ENCODE results near the gene DNMT1.
"Not testable (repeated sequence)": the region's sequence is repeated elsewhere in the genome, so short reads cannot be mapped to it uniquely, and the experiment has no call there.

The DNMT1 gene

GRCh38 chr19:10183926-10184325 lies 10.8 kb downstream of the DNMT1 start:
- DNase-seq (ENCODE audit: low read depth): no peak

- DNase-seq (ENCODE audit: low read depth): peak; percentile 35
Measured at GRCh38 chr19:10182847-10183246, 11.9 kb downstream of the DNMT1 start.

GRCh38 chr19:10182076-10182475 lies 12.7 kb downstream of the DNMT1 start:
- DNase-seq (ENCODE audit: low read depth): no peak

- DNase-seq (ENCODE audit: low read depth): no peak
Measured at GRCh38 chr19:10180459-10180858, 14.3 kb downstream of the DNMT1 start.

GRCh38 chr19:10180024-10180423 lies 14.7 kb downstream of the DNMT1 start:
- DNase-seq (ENCODE audit: low read depth): not testable (repeated sequence)

- DNase-seq (ENCODE audit: low read depth): peak; percentile 74
Measured at GRCh38 chr19:10173527-10173926, 21.2 kb downstream of the DNMT1 start.

- no peak for DNase-seq (ENCODE audit: low read depth)
Measured at GRCh38 chr19:10168386-10168948, 26.3 kb downstream of the DNMT1 start.

GRCh38 chr19:10167459-10167858 lies 27.3 kb downstream of the DNMT1 start:
- no peak for DNase-seq (ENCODE audit: low read depth)

- DNase-seq (ENCODE audit: low read depth): not testable (repeated sequence)
Measured at GRCh38 chr19:10166501-10166900, 28.3 kb downstream of the DNMT1 start.

GRCh38 chr19:10166046-10166445 lies 28.7 kb downstream of the DNMT1 start:
- DNase-seq (ENCODE audit: low read depth): no peak

- DNase-seq (ENCODE audit: low read depth): no peak
Measured at GRCh38 chr19:10163536-10163935, 31.2 kb downstream of the DNMT1 start.

- no peak for DNase-seq (ENCODE audit: low read depth)
Measured at GRCh38 chr19:10159610-10160009, 35.1 kb downstream of the DNMT1 start.

- no peak for DNase-seq (ENCODE audit: low read depth)
Measured at GRCh38 chr19:10158485-10158884, 36.3 kb downstream of the DNMT1 start.

- no peak for DNase-seq (ENCODE audit: low read depth)
Measured at GRCh38 chr19:10158071-10158470, 36.7 kb downstream of the DNMT1 start.

GRCh38 chr19:10155839-10156238 lies 38.9 kb downstream of the DNMT1 start:
- DNase-seq (ENCODE audit: low read depth): peak; percentile 16

GRCh38 chr19:10152100-10152499 lies 42.7 kb downstream of the DNMT1 start:
- no peak for DNase-seq (ENCODE audit: low read depth)

GRCh38 chr19:10151521-10151920 lies 43.2 kb downstream of the DNMT1 start:
- no peak for DNase-seq (ENCODE audit: low read depth)

- DNase-seq (ENCODE audit: low read depth): no peak
Measured at GRCh38 chr19:10149427-10149826, 45.3 kb downstream of the DNMT1 start.

- DNase-seq (ENCODE audit: low read depth): no peak
Measured at GRCh38 chr19:10146142-10146541, 48.6 kb downstream of the DNMT1 start.

- no peak for DNase-seq (ENCODE audit: low read depth)
Measured at GRCh38 chr19:10145031-10145430, 49.7 kb downstream of the DNMT1 start.

- no peak for DNase-seq (ENCODE audit: low read depth)
Measured at GRCh38 chr19:10144361-10144760, 50.4 kb downstream of the DNMT1 start.

GRCh38 chr19:10143681-10144080 lies 51.1 kb downstream of the DNMT1 start:
- DNase-seq (ENCODE audit: low read depth): no peak

GRCh38 chr19:10142701-10143375 lies 51.9 kb downstream of the DNMT1 start:
- DNase-seq (ENCODE audit: low read depth): no peak

- DNase-seq (ENCODE audit: low read depth): no peak
Measured at GRCh38 chr19:10141973-10142372, 52.8 kb downstream of the DNMT1 start.

All from iris pigment epithelial cell (primary cell).